Stimulated activated CD4-positive, alpha-beta T cell treated with anti-CD3 and anti-CD28 coated beads, TNF-alpha, amount 100 ng/mL, for 4 hours (primary cell): ENCODE data around the gene ADCY2.

ENCODE experiments used
- DNase-seq, 3 experiments: peaks; one replicate each; pipeline ENCODE4 v3.0.0-alpha.2; 2020; ENCODE audit warnings: low read depth in 3 of 3

Gene ADCY2

DNA sequence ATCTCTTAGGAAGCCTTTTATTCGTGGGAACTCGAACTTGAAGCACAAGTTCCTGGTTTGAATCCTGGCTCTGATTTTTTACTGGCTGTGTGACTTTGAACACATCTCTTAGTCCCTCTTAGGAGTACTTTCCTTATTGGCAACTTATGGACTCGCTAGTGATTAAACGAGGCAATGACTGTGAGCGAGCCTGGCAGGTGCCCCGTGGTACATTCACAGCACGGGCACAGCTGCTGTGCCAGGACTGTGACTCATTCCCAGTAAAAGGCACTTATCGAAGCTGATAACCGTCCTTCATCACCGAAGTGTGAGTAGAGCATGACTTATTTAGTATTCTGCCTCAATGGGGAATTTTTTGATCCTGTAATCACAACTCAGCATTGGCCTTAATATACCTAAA, 432.3 kb downstream of the ADCY2 start:
- no peak for DNase-seq

DNA sequence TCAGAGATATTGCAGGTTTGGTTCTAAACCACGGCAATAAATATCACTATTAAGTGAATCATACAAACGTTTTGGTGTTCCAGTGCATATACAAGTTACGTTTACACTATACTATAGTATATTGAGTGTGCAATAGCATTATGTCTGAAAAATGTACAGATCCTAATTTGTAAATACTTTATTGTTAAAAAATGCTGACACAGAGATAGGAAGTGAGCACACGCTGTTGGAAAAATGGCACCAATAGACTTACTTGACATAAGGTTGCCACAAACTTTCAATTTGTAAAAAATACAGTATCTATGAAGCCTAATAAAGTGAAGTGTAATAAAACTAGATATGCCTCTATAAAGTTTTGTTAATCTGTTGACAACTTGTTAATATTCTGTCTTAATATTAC, 439.0 kb downstream of the ADCY2 start:
- DNase-seq: no peak

- DNase-seq: no peak
These were observed 441.5 kb downstream of the ADCY2 start for GRCh38 chr5:7837403-7837802.

GRCh38 chr5:7842531-7842930, 446.6 kb downstream of the ADCY2 start:
- no peak for DNase-seq

GRCh38 chr5:7844901-7845300, 449.0 kb downstream of the ADCY2 start:
- DNase-seq: no peak

- no peak for DNase-seq
These were observed 449.6 kb downstream of the ADCY2 start for GRCh38 chr5:7845557-7845956.

GRCh38 chr5:7846327-7846726, 450.4 kb downstream of the ADCY2 start:
- no peak for DNase-seq

DNA sequence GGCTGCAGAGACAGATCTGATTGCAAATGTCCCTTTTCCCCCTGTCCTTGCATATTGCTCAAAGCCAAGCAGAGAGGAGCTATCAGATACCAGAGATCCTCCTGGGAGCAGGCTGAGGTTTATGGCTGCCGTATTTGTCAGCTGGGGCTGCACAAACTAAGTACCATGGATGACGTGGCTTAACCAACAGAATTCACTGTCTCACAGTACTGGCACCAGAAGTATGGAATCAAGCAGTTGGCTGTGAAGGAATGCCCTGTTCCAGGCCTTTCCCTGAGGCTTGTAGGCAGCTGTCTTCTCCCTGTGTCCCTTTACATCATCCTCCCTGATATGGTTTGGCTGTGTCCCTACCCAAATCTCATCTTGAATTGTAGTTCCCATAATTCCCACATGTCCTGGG, 452.4 kb downstream of the ADCY2 start:
- DNase-seq: no peak

- no peak for DNase-seq
These were observed 453.9 kb downstream of the ADCY2 start for GRCh38 chr5:7849681-7850394.

GRCh38 chr5:7850395-7851239, 454.7 kb downstream of the ADCY2 start, which contains the start of gene CFAP90:
CFAP90 (minus strand) TSS chr5:7851133; CDS start chr5:7851021, 112 bp downstream.
- peak in 1 of 3 experiments; percentile 9 for DNase-seq

GRCh38 chr5:7851240-7851592, 455.3 kb downstream of the ADCY2 start:
- no peak for DNase-seq

DNA sequence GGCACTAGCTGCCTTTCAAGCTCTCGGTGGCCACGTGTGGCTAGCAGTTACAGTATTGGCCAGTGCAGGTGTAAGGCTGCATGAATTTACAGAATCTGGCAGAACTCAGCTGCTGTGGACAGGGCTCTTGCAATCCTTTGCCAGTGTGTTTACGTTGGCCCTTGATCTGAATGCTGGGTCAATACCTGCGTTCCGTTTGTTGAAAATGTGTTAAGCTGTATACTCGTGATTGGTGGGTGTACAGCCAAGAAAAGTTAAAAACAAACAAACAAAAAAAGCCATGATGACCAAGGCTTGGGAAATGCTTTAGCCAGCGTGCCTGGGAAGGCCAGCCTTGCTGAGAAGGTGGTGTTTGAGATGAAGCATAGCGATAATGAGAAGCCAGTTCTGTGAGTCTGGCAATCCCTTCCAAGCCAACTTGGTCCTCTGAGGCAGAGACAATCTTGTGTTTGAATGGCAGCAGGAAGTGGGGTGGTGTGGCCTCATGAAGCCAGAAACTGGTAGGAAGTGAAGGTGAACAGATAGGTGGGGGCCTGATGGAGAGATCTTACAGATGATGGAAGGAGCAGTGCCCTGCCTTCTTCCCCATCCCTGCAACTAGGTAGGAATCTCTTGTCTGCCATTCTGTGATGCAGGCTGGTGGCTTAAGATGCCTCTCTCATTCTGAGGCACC, 455.8 kb downstream of the ADCY2 start:
- DNase-seq: no peak

DNA sequence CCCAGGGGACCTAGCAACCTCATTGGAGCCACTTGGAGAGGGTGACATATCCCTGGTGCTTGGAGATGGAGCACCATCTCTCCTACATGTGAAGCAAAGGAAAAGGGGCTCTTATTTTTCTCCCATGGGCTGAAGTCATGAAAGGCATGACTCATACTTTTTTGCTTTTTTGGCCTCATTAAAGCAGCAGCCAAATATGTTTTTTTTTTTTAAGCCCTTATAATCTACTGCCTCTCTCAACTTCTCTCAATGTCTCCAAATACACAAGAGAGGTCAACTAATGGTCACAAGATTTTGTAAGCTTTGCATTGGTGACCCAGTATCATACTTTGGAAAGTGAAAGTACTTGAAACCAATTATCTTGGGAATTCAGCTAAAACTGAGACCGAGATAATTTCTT, 456.6 kb downstream of the ADCY2 start:
- no peak for DNase-seq

GRCh38 chr5:7852988-7853387, 457.1 kb downstream of the ADCY2 start:
- DNase-seq: no peak

DNA sequence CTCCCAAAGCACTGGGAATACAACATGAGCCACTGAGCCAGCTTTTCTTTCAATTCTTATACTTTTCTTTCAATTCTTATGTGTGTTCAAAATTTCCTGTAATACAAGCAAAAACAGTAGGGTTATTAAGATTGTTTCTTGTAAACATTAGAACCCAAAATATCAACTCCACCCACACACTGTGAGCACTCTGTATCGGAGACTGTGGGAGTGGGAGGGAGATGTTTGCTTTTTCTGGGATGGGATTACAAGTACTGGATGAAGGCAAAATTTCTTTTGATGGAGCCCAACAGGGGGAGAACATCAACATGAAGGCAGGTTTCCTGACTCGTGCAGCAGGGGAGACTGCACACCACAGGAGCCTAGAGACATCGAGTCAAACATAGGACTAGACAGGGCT, 459.7 kb downstream of the ADCY2 start:
- DNase-seq: no peak

GRCh38 chr5:7856855-7857254, 460.9 kb downstream of the ADCY2 start:
- DNase-seq: no peak

GRCh38 chr5:7857361-7857760, 461.4 kb downstream of the ADCY2 start:
- no peak for DNase-seq

DNA sequence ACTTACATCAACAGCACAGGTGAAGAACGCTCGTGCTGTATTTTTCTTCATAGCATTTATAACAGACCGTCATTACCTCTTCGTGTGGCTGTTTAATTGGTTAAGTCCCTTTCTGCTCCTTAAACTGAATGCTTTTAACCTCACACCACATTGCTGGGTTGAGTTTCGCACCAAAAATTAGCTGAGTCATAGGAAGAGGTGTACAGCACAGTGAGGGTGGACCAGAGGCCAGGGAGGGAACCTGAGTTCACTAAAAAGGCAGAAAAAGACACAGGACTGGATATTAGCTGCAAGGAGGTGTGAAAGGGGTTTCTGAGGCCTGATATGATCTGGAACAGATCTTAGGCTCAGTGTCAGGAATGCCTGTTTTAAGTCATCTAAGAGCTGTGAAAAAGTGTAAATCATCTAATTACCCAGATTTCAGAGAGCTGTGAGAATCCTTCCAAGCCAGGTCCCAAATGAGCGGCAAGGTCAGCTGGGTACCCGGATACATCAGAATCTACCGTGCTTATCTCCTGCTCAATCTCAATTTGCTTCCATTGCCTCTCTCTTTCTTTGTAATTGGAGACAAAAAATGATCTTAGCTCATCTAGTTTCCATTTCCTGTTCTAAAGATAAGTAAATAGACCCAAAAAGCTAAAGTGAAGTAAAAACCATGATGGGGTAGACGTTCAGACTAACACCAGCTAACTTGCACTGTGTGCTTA, 462.1 kb downstream of the ADCY2 start:
- no peak for DNase-seq

DNA sequence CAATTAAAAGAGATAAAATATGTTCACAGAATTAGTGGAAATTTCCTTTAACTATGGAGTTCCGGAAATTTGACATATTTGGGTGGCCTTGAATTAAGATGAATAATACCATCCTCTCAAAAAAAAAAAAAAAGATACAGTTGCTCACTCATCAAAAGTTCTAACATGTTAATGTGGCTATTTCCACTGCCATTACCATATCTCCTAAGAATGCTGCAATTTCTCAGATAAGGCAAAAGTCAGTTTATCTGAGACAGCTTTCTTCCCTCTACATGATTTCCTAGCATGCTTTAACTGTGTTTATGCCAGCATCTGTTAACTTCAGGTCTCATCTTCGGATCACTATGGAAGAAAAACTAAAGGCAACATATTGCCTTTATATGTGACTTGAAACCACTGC, 470.3 kb downstream of the ADCY2 start:
- no peak for DNase-seq

DNA sequence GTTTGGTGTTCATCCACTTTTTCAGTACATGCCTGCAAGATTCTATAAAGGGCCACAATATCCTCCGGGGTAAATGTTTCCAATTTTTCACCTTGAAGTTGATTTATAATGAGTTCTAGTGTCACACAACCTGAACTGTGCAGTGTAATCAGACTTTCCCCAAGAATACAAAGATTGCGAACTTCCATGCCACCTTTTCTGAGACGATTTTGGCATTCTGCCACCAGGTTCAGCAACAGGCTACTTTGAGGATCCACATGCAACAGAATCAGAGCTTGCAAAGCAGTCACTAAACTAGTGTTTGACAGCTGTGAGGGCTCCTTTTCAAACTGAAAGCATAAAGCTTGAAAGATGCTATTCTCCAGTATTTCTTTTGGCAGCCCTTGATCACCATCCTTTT, 471.3 kb downstream of the ADCY2 start:
- no peak for DNase-seq

DNA sequence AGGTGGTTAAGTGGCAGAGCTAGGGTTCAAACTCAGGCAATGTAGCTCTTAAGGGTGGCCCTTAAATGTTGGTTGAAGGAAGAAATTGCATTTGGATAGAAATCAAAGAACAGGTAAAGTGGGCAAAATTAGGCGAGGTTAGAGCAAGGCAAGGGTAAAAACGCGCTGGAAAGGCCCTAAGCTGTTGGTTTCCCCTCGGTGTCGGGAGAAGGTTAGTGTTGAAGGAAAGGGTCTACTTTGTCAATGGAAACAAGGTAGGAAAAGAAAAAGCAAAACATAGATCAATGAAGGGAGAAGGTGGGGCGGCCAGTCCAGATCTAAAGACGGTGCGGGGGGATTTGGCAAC, 472.5 kb downstream of the ADCY2 start:
- DNase-seq: no peak
